Activated B cell treated with CpG ODN at 0.5 μM for 24 hours (primary cell): Measurements from ENCODE around the gene FSTL1. TPM values are rescaled to one million over a fixed set of nuclear protein-coding genes. Genes with fewer than 3 reads are reported as not detected.

ENCODE experiments used
- ATAC-seq: fragments of 200-7000 bp; cut with Tn5 transposase; one replicate; pipeline ENCODE4 v1.10.0; 2021; ENCODE audit warnings: low read depth, mild to moderate bottlenecking, moderate library complexity
- CTCF ChIA-PET: fragments of 350-600 bp; sonication (Branson Sonifier 250); formaldehyde crosslinking; loops from one replicate; lab custom pipeline; 2021; ENCODE audit warnings: antibody characterized with exemption; lab: Charles Lee
- POLR2A ChIA-PET: fragments of 350-600 bp; sonication (Branson Sonifier 250); formaldehyde crosslinking; loops from one replicate; lab custom pipeline; 2021; ENCODE audit warnings: antibody characterized with exemption; lab: Charles Lee
- DNase-seq: peaks from one replicate; pipeline ENCODE4 v3.0.0; 2022
- H3K27ac Mint-ChIP-seq: one replicate; pipeline ENCODE4 v1.8.0; 2020; ENCODE audit warnings: mixed read lengths
- H3K27me3 Mint-ChIP-seq: one replicate; pipeline ENCODE4 v1.8.0; 2021; ENCODE audit warnings: mixed read lengths
- H3K36me3 Mint-ChIP-seq: one replicate; pipeline ENCODE4 v1.8.0; 2021; ENCODE audit warnings: low read depth, mixed read lengths
- H3K4me1 Mint-ChIP-seq: one replicate; pipeline ENCODE4 v1.8.0; 2021; ENCODE audit warnings: mixed read lengths
- H3K4me3 Mint-ChIP-seq: one replicate; pipeline ENCODE4 v1.8.0; 2020; ENCODE audit warnings: mild to moderate bottlenecking, mixed read lengths
- H3K9me3 Mint-ChIP-seq: one replicate; pipeline ENCODE4 v1.8.0; 2020; ENCODE audit warnings: mixed read lengths
- CTCF ChIP-seq: fragments of 200-600 bp; IDR thresholded peaks from one replicate; pipeline ENCODE4 v1.8.0; 2022; ENCODE audit warnings: antibody characterized with exemption, mild to moderate bottlenecking
- intact Hi-C: fragments of 100-400 bp; cut with micrococcal nuclease; formaldehyde crosslinking; loops from one replicate; pipeline ENCODE4 v1.15.1; 2024
- total RNA-seq: library from RNA; stranded (reverse); gene quantifications from 2 replicates; pipeline ENCODE4 v1.2.3, GENCODE V29; 2022

Gene FSTL1
- total RNA-seq, 1 donor from 2014 or later: not detected

GRCh38 chr3:120402257-120402656 lies 48.5 kb downstream of the FSTL1 start:
- Mint-ChIP-seq H3K27me3 (no peaks in the 10 kb centered on the region), H3K9me3 (no peaks in the 10 kb centered on the region), H3K27ac (no peak overlapping the region), H3K4me3 (no peak overlapping the region), H3K36me3 (no peaks in the 10 kb centered on the region), H3K4me1 (peaks cover 23% of the 10 kb centered on the region)
- ATAC-seq (no peak), DNase-seq (no peak)
- ChIA-PET CTCF (no interaction called here), POLR2A (no interaction called here)
- intact Hi-C loops: no loop called here
- TF ChIP-seq CTCF: no peak

- Mint-ChIP-seq H3K9me3 (no peaks in the 10 kb centered on the region), H3K4me3 (no peak overlapping the region), H3K27me3 (no peaks in the 10 kb centered on the region), H3K36me3 (no peaks in the 10 kb centered on the region), H3K27ac (no peak overlapping the region), H3K4me1 (peaks cover 32% of the 10 kb centered on the region)
- ChIA-PET CTCF (interaction anchor here (2.9 kb wide), 1 partner anchor 18 kb away, joined by 11 read pairs; no protein-coding TSS in a partner anchor), POLR2A (interaction anchor here (0.9 kb wide), 1 partner anchor 50 kb away, joined by 3 read pairs; the partner anchor contains the start of gene LRRC58)
- intact Hi-C loops: no loop called here
- TF ChIP-seq CTCF: no peak
- ATAC-seq (peak; percentile 82), DNase-seq (no peak)
Observed at GRCh38 chr3:120399372-120399771, 51.4 kb downstream of the FSTL1 start.

- Mint-ChIP-seq H3K27ac (no peak overlapping the region), H3K9me3 (no peaks in the 10 kb centered on the region), H3K4me3 (no peak overlapping the region), H3K4me1 (peaks cover 32% of the 10 kb centered on the region), H3K27me3 (no peaks in the 10 kb centered on the region), H3K36me3 (no peaks in the 10 kb centered on the region)
- no peak for ATAC-seq
- ChIA-PET CTCF (no interaction called here), POLR2A (no interaction called here)
- no peak for TF ChIP-seq CTCF
- intact Hi-C loops: no loop called here
- no peak for DNase-seq
Observed at GRCh38 chr3:120396469-120396868, 54.3 kb downstream of the FSTL1 start.

DNA sequence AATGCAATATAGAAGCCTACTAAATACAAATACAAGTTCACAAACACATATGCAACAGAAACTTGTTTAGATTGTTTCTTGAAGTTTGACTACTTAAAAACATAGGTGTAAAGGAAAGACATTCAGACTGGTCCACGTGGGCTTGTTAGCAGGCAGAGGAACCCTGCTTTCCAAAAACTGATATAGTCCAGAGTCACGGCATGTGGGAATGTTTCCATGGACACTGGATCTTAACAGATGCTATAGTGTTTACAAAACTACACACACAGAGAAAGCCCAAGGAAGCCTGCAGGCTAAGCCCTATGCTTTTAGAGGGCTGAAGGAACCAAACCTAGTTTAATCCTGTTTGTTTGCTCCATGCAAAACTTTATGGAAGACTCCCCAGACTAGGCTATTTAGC lies 56.4 kb downstream of the FSTL1 start:
- peaks cover 18% of the 10 kb centered on the region for H3K4me1 Mint-ChIP-seq
- POLR2A ChIA-PET: no interaction called here
- CTCF ChIA-PET: no interaction called here
- intact Hi-C loops: no loop called here
- no peak overlapping the region for H3K4me3 Mint-ChIP-seq
- no peak for DNase-seq
- TF ChIP-seq CTCF: no peak
- ATAC-seq: no peak
- no peak overlapping the region for H3K27ac Mint-ChIP-seq
- no peaks in the 10 kb centered on the region for H3K36me3 Mint-ChIP-seq
- no peaks in the 10 kb centered on the region for H3K27me3 Mint-ChIP-seq
- H3K9me3 Mint-ChIP-seq: no peaks in the 10 kb centered on the region

DNA sequence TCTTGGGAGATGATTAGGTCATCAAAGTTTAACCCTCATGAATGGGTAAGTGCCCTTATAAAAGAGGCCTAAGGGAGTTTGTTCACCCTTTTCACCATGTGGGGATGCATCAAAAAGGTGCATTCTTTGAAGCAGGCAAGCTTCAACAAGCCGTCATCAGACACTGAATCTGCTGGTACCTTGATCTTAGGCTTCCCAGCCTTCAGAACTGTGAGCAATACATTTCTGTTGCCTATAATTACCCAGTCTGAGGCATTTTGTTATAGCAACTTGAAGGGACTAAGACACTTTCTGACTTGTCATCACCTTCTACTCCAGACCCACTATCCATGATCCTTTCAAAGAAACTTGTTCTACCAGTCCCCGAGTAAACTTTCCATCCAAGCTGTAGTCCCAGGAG lies 57.0 kb downstream of the FSTL1 start:
- CTCF ChIA-PET: no interaction called here
- no peak overlapping the region for H3K27ac Mint-ChIP-seq

More for the DNA sequence above, 57.0 kb downstream of the FSTL1 start:
- H3K27me3 Mint-ChIP-seq: no peaks in the 10 kb centered on the region
- intact Hi-C loops: no loop called here
- ATAC-seq (no peak), DNase-seq (no peak)
- no peaks in the 10 kb centered on the region for H3K9me3 Mint-ChIP-seq
- no peak for TF ChIP-seq CTCF
- H3K36me3 Mint-ChIP-seq: no peaks in the 10 kb centered on the region
- H3K4me3 Mint-ChIP-seq: no peak overlapping the region
- POLR2A ChIA-PET: no interaction called here
- H3K4me1 Mint-ChIP-seq: peaks cover 13% of the 10 kb centered on the region
